K562 (cell line): ENCODE data around the gene PPP1R10. TPM values are rescaled to one million over a fixed set of nuclear protein-coding genes. Genes with fewer than 3 reads are reported as not detected.

Experiments used
- CC2D1A ChIP-seq: fragments of 450-650 bp; IDR thresholded peaks from 2 replicates; pipeline ENCODE4 v1.6.1; 2017; ENCODE audit warnings: mild to moderate bottlenecking
- E4F1 ChIP-seq: fragments of 250-450 bp; sonication (Bioruptor Pico); IDR thresholded peaks from 2 replicates; pipeline ENCODE4 v1.5.0; 2021; ENCODE audit warnings: mild to moderate bottlenecking, borderline replicate concordance
- ESRRA ChIP-seq: fragments of 450-650 bp; IDR thresholded peaks from 2 replicates; pipeline ENCODE4 v1.6.1; 2014; ENCODE audit warnings: low read depth, mild to moderate bottlenecking, moderate library complexity, borderline replicate concordance
- FOXP1 ChIP-seq: sonication (generic); formaldehyde crosslinking; IDR thresholded peaks from 2 replicates; pipeline ENCODE4 v1.8.0; 2022; ENCODE audit warnings: mild to moderate bottlenecking, missing genetic modification reagents
- LCOR ChIP-seq: sonication (generic); formaldehyde crosslinking; IDR thresholded peaks from 2 replicates; pipeline ENCODE4 v1.8.0; 2022; ENCODE audit warnings: mild to moderate bottlenecking, missing genetic modification reagents
- MAFK ChIP-seq: IDR thresholded peaks from 2 replicates; pipeline ENCODE4 v1.6.1; 2011; ENCODE audit warnings: low read length, improper control_type of control experiment
- PML ChIP-seq: IDR thresholded peaks from 2 replicates; pipeline ENCODE4 v1.6.1; 2012; ENCODE audit warnings: low read length, inconsistent platforms
- RHOXF2B ChIP-seq: fragments of 250-450 bp; sonication (Bioruptor Pico); conservative IDR thresholded peaks from 2 replicates; pipeline ENCODE4 v1.5.1; 2021
- THAP7 ChIP-seq: fragments of 250-450 bp; sonication (Bioruptor Pico); IDR thresholded peaks from 2 replicates; pipeline ENCODE4 v1.5.0; 2021
- XRCC3 ChIP-seq: fragments of 450-650 bp; IDR thresholded peaks from 2 replicates; pipeline ENCODE4 v1.6.1; 2017; ENCODE audit warnings: mild to moderate bottlenecking, moderate library complexity
- ZBTB5 ChIP-seq: fragments of 450-650 bp; IDR thresholded peaks from 2 replicates; pipeline ENCODE4 v1.6.1; 2017; ENCODE audit warnings: antibody characterized with exemption
- ZNF224 ChIP-seq: sonication (generic); formaldehyde crosslinking; IDR thresholded peaks from 2 replicates; pipeline ENCODE4 v1.8.0; 2022; ENCODE audit warnings: mild to moderate bottlenecking, missing genetic modification reagents
- ZNF57 ChIP-seq: fragments of 450-650 bp; formaldehyde crosslinking; IDR thresholded peaks from 2 replicates; pipeline ENCODE4 v1.4.0; 2020; ENCODE audit warnings: mild to moderate bottlenecking, moderate library complexity
- ZNF780A ChIP-seq: fragments of 250-450 bp; sonication (Bioruptor Pico); IDR thresholded peaks from 2 replicates; pipeline ENCODE4 v1.5.0; 2021; ENCODE audit warnings: mild to moderate bottlenecking
- polyA plus RNA-seq, 8 experiments: library from polyadenylated mRNA; depleted of rRNA in 4 of 8; stranded (reverse) in 5 of 8; unstranded in 3 of 8; fragments of >200 nt; fragmentation: Nextera tagmentation in 2 of 8; fragmentation: Illumina TruSeq in 1 of 8; extraction: Ambion mirVana in 2 of 8; extraction: Trizol in 1 of 8; gene quantifications; 2 replicates each; pipeline versions ENCODE4 v1.2.1 to v1.2.3, GENCODE V29; 2011 to 2014; ENCODE audit warnings: inconsistent platforms in 1 of 8, missing spikeins in 1 of 8
- total RNA-seq, 7 experiments: library from RNA; depleted of rRNA in 6 of 7; stranded (reverse); fragments of >200 nt in 6 of 7; fragmentation: Illumina TruSeq in 2 of 7; extraction: Trizol in 2 of 7; gene quantifications; 2 replicates each; pipeline versions ENCODE4 v1.2.1 to v1.2.3, GENCODE V29; 2011 to 2021; ENCODE audit warnings: low replicate concordance in 1 of 7
- TF ChIP-seq, protein P1 (sequence below): sonication (generic); formaldehyde crosslinking; IDR thresholded peaks from 2 replicates; pipeline ENCODE4 v1.8.0; 2022; ENCODE audit warnings: missing genetic modification reagents, mild to moderate bottlenecking, borderline replicate concordance
- TF ChIP-seq, protein P2 (sequence below): fragments of 450-650 bp; IDR thresholded peaks from 2 replicates; pipeline ENCODE4 v1.6.1; 2017; ENCODE audit warnings: antibody characterized with exemption, mild to moderate bottlenecking
- TF ChIP-seq, protein P3 (sequence below): sonication (generic); formaldehyde crosslinking; IDR thresholded peaks from 2 replicates; pipeline ENCODE4 v1.8.0; 2022; ENCODE audit warnings: mild to moderate bottlenecking, missing genetic modification reagents

The PPP1R10 gene
- total and polyA plus RNA-seq, 9 of the 15 experiments (the other 6 are each of a cell fraction or from before 2014, with no cell fraction given), result 14.1 to 65.5 (median 32.6) TPM

DNA sequence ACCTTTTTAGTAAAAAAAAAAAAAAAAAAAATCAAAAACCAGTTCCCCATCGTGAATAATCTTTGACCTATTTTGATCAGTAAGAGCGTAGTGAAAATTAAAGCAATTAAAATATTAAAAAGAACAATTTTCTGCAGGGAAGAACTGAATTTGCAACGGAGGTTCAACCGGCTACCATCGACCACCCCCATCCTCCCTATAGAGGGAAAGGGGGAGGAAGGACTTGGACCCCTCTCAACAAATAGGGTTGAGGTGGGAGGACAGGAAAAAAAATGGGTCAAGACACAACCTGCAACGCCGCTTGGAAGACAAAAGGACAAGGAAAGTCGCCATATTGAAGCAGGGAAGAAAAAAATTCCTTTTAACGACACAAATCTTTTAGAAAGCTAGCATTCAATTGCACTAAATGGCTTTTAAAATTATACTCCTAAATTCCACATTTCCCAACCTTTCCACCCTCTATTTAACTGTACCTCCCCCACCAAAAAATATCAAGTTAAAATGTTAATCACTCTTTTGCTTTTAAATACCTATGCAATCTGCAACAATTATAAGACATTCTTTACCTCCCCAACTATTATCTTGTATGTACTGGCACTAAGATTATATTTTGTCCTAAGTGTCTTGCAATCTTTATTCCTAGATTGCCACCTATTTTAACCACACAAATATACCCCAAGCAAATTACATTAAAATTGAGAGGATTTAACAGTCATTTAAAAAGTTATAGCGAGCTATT, 1.7 kb downstream of the PPP1R10 start (continued):
- TF ChIP-seq, protein P1, sequence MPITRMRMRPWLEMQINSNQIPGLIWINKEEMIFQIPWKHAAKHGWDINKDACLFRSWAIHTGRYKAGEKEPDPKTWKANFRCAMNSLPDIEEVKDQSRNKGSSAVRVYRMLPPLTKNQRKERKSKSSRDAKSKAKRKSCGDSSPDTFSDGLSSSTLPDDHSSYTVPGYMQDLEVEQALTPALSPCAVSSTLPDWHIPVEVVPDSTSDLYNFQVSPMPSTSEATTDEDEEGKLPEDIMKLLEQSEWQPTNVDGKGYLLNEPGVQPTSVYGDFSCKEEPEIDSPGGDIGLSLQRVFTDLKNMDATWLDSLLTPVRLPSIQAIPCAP, result no peak
- TF ChIP-seq E4F1 (peak; percentile 81), ZBTB5 (no peak), ZNF224 (CRISPR knock-in tag) (no peak), ZNF57 (CRISPR knock-in tag) (no peak), ESRRA (no peak), ZNF780A (peak; percentile 77), THAP7 (CRISPR knock-in tag) (peak; percentile 86; the same call in 1 of the 2 replicates), MAFK (no peak), LCOR (CRISPR knock-in tag) (no peak; the same call in 1 of the 2 replicates), FOXP1 (CRISPR knock-in tag) (no peak), PML (no peak; the same call in 1 of the 2 replicates), RHOXF2B (CRISPR knock-in tag) (peak; percentile 86; the same call in 1 of the 2 replicates), XRCC3 (0 out of 2 replicates have a peak, but pooled peaks have one; percentile 33), CC2D1A (no peak)
- TF ChIP-seq, protein P2, sequence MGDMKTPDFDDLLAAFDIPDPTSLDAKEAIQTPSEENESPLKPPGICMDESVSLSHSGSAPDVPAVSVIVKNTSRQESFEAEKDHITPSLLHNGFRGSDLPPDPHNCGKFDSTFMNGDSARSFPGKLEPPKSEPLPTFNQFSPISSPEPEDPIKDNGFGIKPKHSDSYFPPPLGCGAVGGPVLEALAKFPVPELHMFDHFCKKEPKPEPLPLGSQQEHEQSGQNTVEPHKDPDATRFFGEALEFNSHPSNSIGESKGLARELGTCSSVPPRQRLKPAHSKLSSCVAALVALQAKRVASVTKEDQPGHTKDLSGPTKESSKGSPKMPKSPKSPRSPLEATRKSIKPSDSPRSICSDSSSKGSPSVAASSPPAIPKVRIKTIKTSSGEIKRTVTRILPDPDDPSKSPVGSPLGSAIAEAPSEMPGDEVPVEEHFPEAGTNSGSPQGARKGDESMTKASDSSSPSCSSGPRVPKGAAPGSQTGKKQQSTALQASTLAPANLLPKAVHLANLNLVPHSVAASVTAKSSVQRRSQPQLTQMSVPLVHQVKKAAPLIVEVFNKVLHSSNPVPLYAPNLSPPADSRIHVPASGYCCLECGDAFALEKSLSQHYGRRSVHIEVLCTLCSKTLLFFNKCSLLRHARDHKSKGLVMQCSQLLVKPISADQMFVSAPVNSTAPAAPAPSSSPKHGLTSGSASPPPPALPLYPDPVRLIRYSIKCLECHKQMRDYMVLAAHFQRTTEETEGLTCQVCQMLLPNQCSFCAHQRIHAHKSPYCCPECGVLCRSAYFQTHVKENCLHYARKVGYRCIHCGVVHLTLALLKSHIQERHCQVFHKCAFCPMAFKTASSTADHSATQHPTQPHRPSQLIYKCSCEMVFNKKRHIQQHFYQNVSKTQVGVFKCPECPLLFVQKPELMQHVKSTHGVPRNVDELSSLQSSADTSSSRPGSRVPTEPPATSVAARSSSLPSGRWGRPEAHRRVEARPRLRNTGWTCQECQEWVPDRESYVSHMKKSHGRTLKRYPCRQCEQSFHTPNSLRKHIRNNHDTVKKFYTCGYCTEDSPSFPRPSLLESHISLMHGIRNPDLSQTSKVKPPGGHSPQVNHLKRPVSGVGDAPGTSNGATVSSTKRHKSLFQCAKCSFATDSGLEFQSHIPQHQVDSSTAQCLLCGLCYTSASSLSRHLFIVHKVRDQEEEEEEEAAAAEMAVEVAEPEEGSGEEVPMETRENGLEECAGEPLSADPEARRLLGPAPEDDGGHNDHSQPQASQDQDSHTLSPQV, result 0 out of 2 replicates have a peak, but pooled peaks have one; percentile 31
- TF ChIP-seq, protein P3, sequence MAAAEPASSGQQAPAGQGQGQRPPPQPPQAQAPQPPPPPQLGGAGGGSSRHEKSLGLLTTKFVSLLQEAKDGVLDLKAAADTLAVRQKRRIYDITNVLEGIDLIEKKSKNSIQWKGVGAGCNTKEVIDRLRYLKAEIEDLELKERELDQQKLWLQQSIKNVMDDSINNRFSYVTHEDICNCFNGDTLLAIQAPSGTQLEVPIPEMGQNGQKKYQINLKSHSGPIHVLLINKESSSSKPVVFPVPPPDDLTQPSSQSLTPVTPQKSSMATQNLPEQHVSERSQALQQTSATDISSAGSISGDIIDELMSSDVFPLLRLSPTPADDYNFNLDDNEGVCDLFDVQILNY (CRISPR knock-in tag), result no peak
